PFSK-1 (cell line): ENCODE measurements around the gene SFR1. TPM values are rescaled to one million over a fixed set of nuclear protein-coding genes. Genes with fewer than 3 reads are reported as not detected.

Source experiments
- FOXP2 ChIP-seq: optimal IDR thresholded peaks from 2 replicates; pipeline ENCODE3; 2011; ENCODE audit warnings: borderline replicate concordance, control low read depth, inconsistent platforms; ENCODE audit not compliant: insufficient read depth; ENCODE audit errors: extremely low read length, extremely low read depth
- POLR2AphosphoS5 ChIP-seq: IDR thresholded peaks from 2 replicates; pipeline ENCODE4 v1.6.1; 2012; ENCODE audit warnings: low read depth, mild to moderate bottlenecking, control low read depth, low read length, moderate library complexity
- REST ChIP-seq, 2 experiments: IDR thresholded peaks; 2 replicates each; pipeline versions ENCODE4 v1.6.1 to v1.8.0; 2011 to 2012; ENCODE audit warnings: low read depth in 2 of 2, low read length in 2 of 2, control low read depth in 1 of 2, inconsistent platforms in 1 of 2, mild to moderate bottlenecking in 1 of 2, moderate library complexity in 1 of 2; ENCODE audit not compliant: insufficient read depth in 1 of 2
- SIN3A ChIP-seq: IDR thresholded peaks from 2 replicates; pipeline ENCODE4 v1.6.1; 2012; ENCODE audit warnings: mild to moderate bottlenecking, low read length, moderate library complexity, borderline replicate concordance; ENCODE audit not compliant: insufficient read depth
- TAF1 ChIP-seq: IDR thresholded peaks from 2 replicates; pipeline ENCODE4 v1.6.1; 2012; ENCODE audit warnings: low read length, control low read depth, borderline replicate concordance; ENCODE audit not compliant: insufficient read depth
- polyA plus RNA-seq: library from polyadenylated mRNA; unstranded; fragments of >200 nt; gene quantifications from one replicate; pipeline ENCODE4 v1.2.1, GENCODE V29; 2012; ENCODE audit warnings: low read depth, missing spikeins; ENCODE audit not compliant: insufficient read length

SFR1 gene
- polyA plus RNA-seq, result 1.7 TPM

- TF ChIP-seq SIN3A, result no peak
- TF ChIP-seq REST (IDR thresholded peaks at IDR 0.05; ENCODE audit: insufficient read depth in 1 of 2, low read depth in 2 of 2, low read length in 2 of 2), result 0 out of 4 replicates have a peak, but pooled peaks of 1 of the 2 experiments have one; percentile 6
- peak; percentile 63 for TF ChIP-seq FOXP2
- TF ChIP-seq POLR2AphosphoS5, result peak; percentile 67
- TF ChIP-seq TAF1, result peak; percentile 47; the same call in 1 of the 2 replicates
Measured at GRCh38 chr10:104121485-104122224, at the start of gene SFR1. TSS of gene SFR1 (plus strand) at chr10:104122171. CDS start at chr10:104122184, 13 bp downstream.

- TF ChIP-seq POLR2AphosphoS5 (no peak), TAF1 (no peak), FOXP2 (no peak), SIN3A (no peak), REST (IDR thresholded peaks at IDR 0.05; ENCODE audit: insufficient read depth in 1 of 2, low read depth in 2 of 2, low read length in 2 of 2) (no peak)
Measured at GRCh38 chr10:104072786-104073185, 49.2 kb upstream of the SFR1 start.

- TF ChIP-seq FOXP2, result no peak
- TF ChIP-seq POLR2AphosphoS5, result no peak
- no peak for TF ChIP-seq SIN3A
- no peak for TF ChIP-seq REST (IDR thresholded peaks at IDR 0.05; ENCODE audit: insufficient read depth in 1 of 2, low read depth in 2 of 2, low read length in 2 of 2)
- TF ChIP-seq TAF1, result no peak
Measured at GRCh38 chr10:104074505-104074904, 47.5 kb upstream of the SFR1 start.

- no peak for TF ChIP-seq FOXP2
- TF ChIP-seq TAF1, result no peak
- TF ChIP-seq POLR2AphosphoS5, result no peak
- TF ChIP-seq SIN3A, result no peak
Measured at GRCh38 chr10:104076743-104077160, 45.2 kb upstream of the SFR1 start.

- no peak for TF ChIP-seq FOXP2
- no peak for TF ChIP-seq REST (IDR thresholded peaks at IDR 0.05; ENCODE audit: insufficient read depth in 1 of 2, low read depth in 2 of 2, low read length in 2 of 2)
- TF ChIP-seq SIN3A, result no peak
- TF ChIP-seq POLR2AphosphoS5, result no peak
- TF ChIP-seq TAF1, result no peak
Measured at GRCh38 chr10:104077247-104077646, 44.7 kb upstream of the SFR1 start.
